GM23338 (cell line): ENCODE data around the gene FHDC1. TPM values are rescaled to one million over a fixed set of nuclear protein-coding genes. Genes with fewer than 3 reads are reported as not detected.

ENCODE experiments used
- ATAC-seq: fragments of 200-7000 bp; cut with Tn5 transposase; 3 replicates; pipeline ENCODE4 v1.9.1; 2020
- DNase-seq: peaks from one replicate; pipeline ENCODE4 v3.0.0-alpha.2; 2015; ENCODE audit warnings: low spot score
- H2AFZ ChIP-seq: fragments of 200-600 bp; sonication (generic); 2 replicates; pipeline ENCODE4 v1.8.0; 2016; ENCODE audit warnings: antibody characterized with exemption, mild to moderate bottlenecking, moderate library complexity
- H3F3A ChIP-seq: fragments of 200-600 bp; sonication (generic); replicated peaks from 2 replicates; pipeline ENCODE4 v1.8.0; 2017; ENCODE audit warnings: antibody characterized with exemption, mixed run types, low read depth
- H3K27ac ChIP-seq: fragments of 200-600 bp; sonication (generic); 2 replicates; pipeline ENCODE4 v1.6.1; 2016; ENCODE audit warnings: low read depth
- H3K27me3 ChIP-seq: fragments of 200-600 bp; sonication (generic); 2 replicates; pipeline ENCODE4 v1.8.0; 2016; ENCODE audit warnings: mild to moderate bottlenecking, mixed run types, moderate library complexity; ENCODE audit not compliant: insufficient read depth
- H3K36me3 ChIP-seq: fragments of 200-600 bp; sonication (generic); 2 replicates; pipeline ENCODE4 v1.8.0; 2016; ENCODE audit warnings: mild to moderate bottlenecking; ENCODE audit not compliant: insufficient read depth
- H3K4me1 ChIP-seq: fragments of 200-600 bp; sonication (generic); 2 replicates; pipeline ENCODE4 v1.8.0; 2016; ENCODE audit warnings: mild to moderate bottlenecking, moderate library complexity; ENCODE audit not compliant: insufficient read depth
- H3K4me2 ChIP-seq: fragments of 200-600 bp; sonication (generic); 2 replicates; pipeline ENCODE4 v1.7.1; 2017; ENCODE audit warnings: mixed run types
- H3K4me3 ChIP-seq: fragments of 200-600 bp; sonication (generic); 2 replicates; pipeline ENCODE4 v1.6.1; 2016; ENCODE audit warnings: mixed run types
- H3K79me2 ChIP-seq: fragments of 200-600 bp; sonication (generic); replicated peaks from 2 replicates; pipeline ENCODE4 v1.8.0; 2017; ENCODE audit warnings: mild to moderate bottlenecking; ENCODE audit not compliant: insufficient read depth
- H3K9me2 ChIP-seq: fragments of 200-600 bp; sonication (generic); 2 replicates; pipeline ENCODE4 v1.8.0; 2017; ENCODE audit not compliant: insufficient read depth
- H4K20me1 ChIP-seq: fragments of 200-600 bp; sonication (generic); replicated peaks from 2 replicates; pipeline ENCODE4 v1.8.0; 2017; ENCODE audit warnings: mild to moderate bottlenecking; ENCODE audit not compliant: insufficient read depth
- H3K27ac Mint-ChIP-seq: 2 replicates; pipeline ENCODE4 v1.8.0; 2020; ENCODE audit warnings: inconsistent platforms, mild to moderate bottlenecking, moderate library complexity, mixed read lengths
- H3K27me3 Mint-ChIP-seq: 3 replicates; pipeline ENCODE4 v1.8.0; 2022; ENCODE audit warnings: low read depth, mild to moderate bottlenecking, moderate library complexity, mixed read lengths, inconsistent platforms; ENCODE audit not compliant: insufficient read depth, poor library complexity
- H3K36me3 Mint-ChIP-seq: 3 replicates; pipeline ENCODE4 v1.8.0; 2021; ENCODE audit warnings: low read depth, mild to moderate bottlenecking, inconsistent platforms, moderate library complexity, mixed read lengths
- H3K4me1 Mint-ChIP-seq: 3 replicates; pipeline ENCODE4 v1.8.0; 2020; ENCODE audit warnings: mild to moderate bottlenecking, inconsistent platforms, mixed read lengths
- H3K4me3 Mint-ChIP-seq: 3 replicates; pipeline ENCODE4 v1.8.0; 2021; ENCODE audit warnings: moderate library complexity, mild to moderate bottlenecking, inconsistent platforms, mixed read lengths
- H3K9me3 Mint-ChIP-seq: 3 replicates; pipeline ENCODE4 v1.8.0; 2020; ENCODE audit warnings: moderate library complexity, mild to moderate bottlenecking, inconsistent platforms, mixed read lengths
- CREB1 ChIP-seq: fragments of 250-450 bp; sonication (Bioruptor Pico); IDR thresholded peaks from 2 replicates; pipeline ENCODE4 v1.5.0; 2020; ENCODE audit warnings: low read depth, mild to moderate bottlenecking, moderate library complexity
- EZH2 ChIP-seq: fragments of 200-600 bp; sonication (generic); IDR thresholded peaks from one replicate; pipeline ENCODE4 v1.8.0; 2017; ENCODE audit warnings: antibody characterized with exemption, mild to moderate bottlenecking, low read depth; ENCODE audit not compliant: unreplicated experiment
- JUNB ChIP-seq: IDR thresholded peaks from one replicate; pipeline ENCODE4 v1.6.1; 2016; ENCODE audit warnings: antibody characterized with exemption; ENCODE audit not compliant: unreplicated experiment
- NANOG ChIP-seq: IDR thresholded peaks from 2 replicates; pipeline ENCODE4 v1.6.1; 2016; ENCODE audit warnings: antibody characterized with exemption, borderline replicate concordance
- POLR2AphosphoS5 ChIP-seq: IDR thresholded peaks from 2 replicates; pipeline ENCODE4 v1.6.1; 2016; ENCODE audit warnings: antibody characterized with exemption, low read depth
- STAT1 ChIP-seq: IDR thresholded peaks from one replicate; pipeline ENCODE4 v1.6.1; 2016; ENCODE audit warnings: antibody characterized with exemption; ENCODE audit not compliant: unreplicated experiment
- ZNF114 ChIP-seq: fragments of 250-450 bp; sonication (Bioruptor Pico); IDR thresholded peaks from 2 replicates; pipeline ENCODE4 v1.5.0; 2020; ENCODE audit warnings: mild to moderate bottlenecking, moderate library complexity
- ZNF331 ChIP-seq: fragments of 250-450 bp; sonication (Bioruptor Pico); IDR thresholded peaks from 2 replicates; pipeline ENCODE4 v1.5.0; 2020; ENCODE audit warnings: low read depth, mild to moderate bottlenecking, moderate library complexity
- ZNF462 ChIP-seq: fragments of 250-450 bp; sonication (Bioruptor Pico); IDR thresholded peaks from 2 replicates; pipeline ENCODE4 v1.5.0; 2020; ENCODE audit warnings: mild to moderate bottlenecking, moderate library complexity
- polyA plus RNA-seq: library from polyadenylated mRNA; unstranded; fragments of >200 nt; fragmentation: Nextera tagmentation; extraction: Ambion mirVana; gene quantifications from 2 replicates; pipeline ENCODE4 v1.2.1, GENCODE V29; 2016
- total RNA-seq: library from RNA; depleted of rRNA; stranded (reverse); fragments of >200 nt; shearing (Covaris generic); gene quantifications from 2 replicates; pipeline ENCODE4 v1.2.3, GENCODE V29; 2014
- TF ChIP-seq, protein P1 (sequence below), 2 experiments: fragments of 200-600 bp in 1 of 2; sonication (generic) in 1 of 2; conservative IDR thresholded peaks; 2 replicates each; pipeline versions ENCODE4 v1.5.1 to v1.6.1; 2016 to 2017; ENCODE audit warnings: antibody characterized with exemption in 2 of 2, low read depth in 2 of 2, mild to moderate bottlenecking in 2 of 2, moderate library complexity in 1 of 2
- TF ChIP-seq, protein P2 (sequence below): IDR thresholded peaks from one replicate; pipeline ENCODE4 v1.6.1; 2018; ENCODE audit warnings: antibody characterized with exemption; ENCODE audit not compliant: unreplicated experiment

The FHDC1 gene
- total and polyA plus RNA-seq, 2 experiments from 2014 or later = 9.5 to 22.8 TPM

- H3K4me1 Mint-ChIP-seq = peaks cover 10% of the 10 kb centered on the region; the same call in 2 of the 3 replicates
- TF ChIP-seq ZNF331 (CRISPR knock-in tag) = no peak
- Histone ChIP-seq H4K20me1 (no peaks in the 10 kb centered on the region), H3K79me2 (no peaks in the 10 kb centered on the region), H3K36me3 (no peaks in the 10 kb centered on the region), H3F3A (no peaks in the 10 kb centered on the region), H3K27ac (no peak overlapping the region), H3K4me3 (no peak overlapping the region), H3K4me1 (peaks cover 10% of the 10 kb centered on the region; the same call in 1 of the 2 replicates), H2AFZ (no peak overlapping the region), H3K4me2 (no peak overlapping the region), H3K9me2 (no peaks in the 10 kb centered on the region), H3K27me3 (no peaks in the 10 kb centered on the region)
- H3K27ac Mint-ChIP-seq = no peak overlapping the region
- no peak overlapping the region for H3K4me3 Mint-ChIP-seq
- no peaks in the 10 kb centered on the region for H3K9me3 Mint-ChIP-seq
- H3K27me3 Mint-ChIP-seq = no peaks in the 10 kb centered on the region
- no peak for DNase-seq
- H3K36me3 Mint-ChIP-seq = no peaks in the 10 kb centered on the region; the same call in 2 of the 3 replicates
- no peak for ATAC-seq
Measured at GRCh38 chr4:152898606-152899005, 37.5 kb upstream of the FHDC1 start.

DNA sequence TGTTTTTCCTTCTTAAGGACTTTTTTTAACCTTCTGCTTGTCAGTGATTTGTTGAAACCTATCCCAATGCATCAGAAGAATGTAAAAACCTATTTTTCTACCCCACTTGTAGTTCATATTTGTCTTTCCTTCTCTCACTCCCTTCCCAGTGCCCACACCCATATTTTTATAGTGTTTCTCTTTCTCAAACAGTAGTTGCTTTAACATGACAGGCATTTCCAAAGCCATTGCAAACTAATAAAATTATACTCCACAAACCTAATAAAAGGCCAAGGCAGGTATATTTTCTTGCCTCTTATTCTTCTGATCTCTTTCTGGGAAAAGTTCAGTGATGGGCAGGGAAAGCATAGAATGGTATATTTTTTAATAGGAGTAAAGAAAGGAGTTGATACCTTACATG is 35.7 kb upstream of the FHDC1 start:
- Histone ChIP-seq H4K20me1 (no peaks in the 10 kb centered on the region), H3K27ac (no peak overlapping the region), H2AFZ (no peak overlapping the region), H3K36me3 (no peaks in the 10 kb centered on the region), H3K4me3 (no peak overlapping the region), H3K4me1 (peaks cover 11% of the 10 kb centered on the region; the same call in 1 of the 2 replicates), H3F3A (no peaks in the 10 kb centered on the region), H3K9me2 (no peaks in the 10 kb centered on the region), H3K27me3 (no peaks in the 10 kb centered on the region), H3K79me2 (no peaks in the 10 kb centered on the region), H3K4me2 (no peak overlapping the region)
- Mint-ChIP-seq H3K4me1 (peaks cover 13% of the 10 kb centered on the region; the same call in 2 of the 3 replicates), H3K27me3 (no peaks in the 10 kb centered on the region), H3K9me3 (no peaks in the 10 kb centered on the region), H3K27ac (no peak overlapping the region), H3K36me3 (peaks cover 8% of the 10 kb centered on the region; the same call in 2 of the 3 replicates), H3K4me3 (no peak overlapping the region)
- DNase-seq (no peak), ATAC-seq (no peak)
- TF ChIP-seq NANOG (no peak), POLR2AphosphoS5 (no peak), CREB1 (no peak), STAT1 (no peak), JUNB (no peak), ZNF331 (CRISPR knock-in tag) (no peak), ZNF462 (CRISPR knock-in tag) (no peak), EZH2 (no peak), ZNF114 (CRISPR knock-in tag) (no peak)
- TF ChIP-seq, protein P1, sequence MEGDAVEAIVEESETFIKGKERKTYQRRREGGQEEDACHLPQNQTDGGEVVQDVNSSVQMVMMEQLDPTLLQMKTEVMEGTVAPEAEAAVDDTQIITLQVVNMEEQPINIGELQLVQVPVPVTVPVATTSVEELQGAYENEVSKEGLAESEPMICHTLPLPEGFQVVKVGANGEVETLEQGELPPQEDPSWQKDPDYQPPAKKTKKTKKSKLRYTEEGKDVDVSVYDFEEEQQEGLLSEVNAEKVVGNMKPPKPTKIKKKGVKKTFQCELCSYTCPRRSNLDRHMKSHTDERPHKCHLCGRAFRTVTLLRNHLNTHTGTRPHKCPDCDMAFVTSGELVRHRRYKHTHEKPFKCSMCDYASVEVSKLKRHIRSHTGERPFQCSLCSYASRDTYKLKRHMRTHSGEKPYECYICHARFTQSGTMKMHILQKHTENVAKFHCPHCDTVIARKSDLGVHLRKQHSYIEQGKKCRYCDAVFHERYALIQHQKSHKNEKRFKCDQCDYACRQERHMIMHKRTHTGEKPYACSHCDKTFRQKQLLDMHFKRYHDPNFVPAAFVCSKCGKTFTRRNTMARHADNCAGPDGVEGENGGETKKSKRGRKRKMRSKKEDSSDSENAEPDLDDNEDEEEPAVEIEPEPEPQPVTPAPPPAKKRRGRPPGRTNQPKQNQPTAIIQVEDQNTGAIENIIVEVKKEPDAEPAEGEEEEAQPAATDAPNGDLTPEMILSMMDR (conservative IDR thresholded peaks at IDR 0.05; ENCODE audit: low read depth in 2 of 2) = no peak
- TF ChIP-seq, protein P2, sequence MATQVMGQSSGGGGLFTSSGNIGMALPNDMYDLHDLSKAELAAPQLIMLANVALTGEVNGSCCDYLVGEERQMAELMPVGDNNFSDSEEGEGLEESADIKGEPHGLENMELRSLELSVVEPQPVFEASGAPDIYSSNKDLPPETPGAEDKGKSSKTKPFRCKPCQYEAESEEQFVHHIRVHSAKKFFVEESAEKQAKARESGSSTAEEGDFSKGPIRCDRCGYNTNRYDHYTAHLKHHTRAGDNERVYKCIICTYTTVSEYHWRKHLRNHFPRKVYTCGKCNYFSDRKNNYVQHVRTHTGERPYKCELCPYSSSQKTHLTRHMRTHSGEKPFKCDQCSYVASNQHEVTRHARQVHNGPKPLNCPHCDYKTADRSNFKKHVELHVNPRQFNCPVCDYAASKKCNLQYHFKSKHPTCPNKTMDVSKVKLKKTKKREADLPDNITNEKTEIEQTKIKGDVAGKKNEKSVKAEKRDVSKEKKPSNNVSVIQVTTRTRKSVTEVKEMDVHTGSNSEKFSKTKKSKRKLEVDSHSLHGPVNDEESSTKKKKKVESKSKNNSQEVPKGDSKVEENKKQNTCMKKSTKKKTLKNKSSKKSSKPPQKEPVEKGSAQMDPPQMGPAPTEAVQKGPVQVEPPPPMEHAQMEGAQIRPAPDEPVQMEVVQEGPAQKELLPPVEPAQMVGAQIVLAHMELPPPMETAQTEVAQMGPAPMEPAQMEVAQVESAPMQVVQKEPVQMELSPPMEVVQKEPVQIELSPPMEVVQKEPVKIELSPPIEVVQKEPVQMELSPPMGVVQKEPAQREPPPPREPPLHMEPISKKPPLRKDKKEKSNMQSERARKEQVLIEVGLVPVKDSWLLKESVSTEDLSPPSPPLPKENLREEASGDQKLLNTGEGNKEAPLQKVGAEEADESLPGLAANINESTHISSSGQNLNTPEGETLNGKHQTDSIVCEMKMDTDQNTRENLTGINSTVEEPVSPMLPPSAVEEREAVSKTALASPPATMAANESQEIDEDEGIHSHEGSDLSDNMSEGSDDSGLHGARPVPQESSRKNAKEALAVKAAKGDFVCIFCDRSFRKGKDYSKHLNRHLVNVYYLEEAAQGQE = no peak
